Stimulated activated CD8-positive, alpha-beta memory T cell treated with anti-CD3 and anti-CD28 coated beads, Interleukin-12 subunit alpha, Interleukin-12 subunit beta, amount 100 ng/mL, for 24 hours (primary cell): ENCODE results near the gene NT5M.
A peak's percentile ranks its signal among the peaks of the same experiment; 100 is the strongest.
"Not testable (repeated sequence)": the region's sequence is repeated elsewhere in the genome, so short reads cannot be mapped to it uniquely, and the experiment has no call there.

ENCODE experiments used
- DNase-seq: peaks from one replicate; pipeline ENCODE4 v3.0.0-alpha.2; 2020; ENCODE audit errors: extremely low read depth

The NT5M gene

GRCh38 chr17:17375841-17376240 is 72.7 kb downstream of the NT5M start:
- no peak for DNase-seq

- no peak for DNase-seq
Observed at GRCh38 chr17:17376362-17376761, 73.2 kb downstream of the NT5M start.

DNA sequence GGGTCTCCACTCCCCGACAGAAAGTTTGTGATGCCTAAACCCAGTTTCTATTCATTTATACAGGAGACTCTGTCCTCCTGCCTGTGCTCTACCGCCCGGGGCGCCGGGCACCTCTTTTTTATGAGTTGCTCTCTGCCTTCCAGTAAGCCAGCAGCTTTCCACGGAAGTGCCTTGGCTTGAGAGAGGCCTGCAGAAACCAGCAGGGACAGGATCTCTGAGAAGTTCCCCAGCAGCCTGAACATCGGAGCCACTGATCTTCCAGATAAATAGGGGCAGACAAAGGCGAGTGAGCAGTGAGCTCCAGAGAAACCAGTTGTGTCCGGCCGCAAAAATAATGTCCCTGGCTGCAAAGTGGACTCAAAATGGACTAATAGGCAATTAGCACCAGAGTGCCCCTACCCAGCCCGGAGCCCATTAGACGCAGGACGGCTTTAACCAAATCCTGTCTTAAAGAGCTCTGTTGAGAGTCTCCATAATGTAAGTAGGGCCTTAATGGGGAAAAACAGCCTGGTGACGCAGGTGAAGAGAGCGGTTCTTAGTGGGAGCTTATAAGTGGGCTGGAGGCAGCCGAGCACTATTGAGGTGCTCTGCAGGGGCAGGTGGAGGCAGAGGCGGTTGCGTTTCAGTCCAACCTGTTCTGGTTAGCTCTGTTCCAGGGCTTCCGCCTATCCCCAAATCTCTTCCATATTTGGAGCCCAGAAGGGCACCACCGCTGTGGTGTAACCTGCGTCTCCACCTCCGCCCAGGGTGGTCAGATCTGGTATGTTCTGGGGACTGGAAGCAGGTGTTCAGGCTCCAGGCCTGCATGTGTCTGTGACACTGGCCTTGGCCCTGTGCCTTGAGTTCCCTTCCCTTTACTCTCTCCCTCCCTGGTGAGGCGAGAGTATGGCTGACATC is 74.1 kb downstream of the NT5M start:
- no peak for DNase-seq

GRCh38 chr17:17379197-17379991 is 76.2 kb downstream of the NT5M start:
- DNase-seq, result no peak

DNA sequence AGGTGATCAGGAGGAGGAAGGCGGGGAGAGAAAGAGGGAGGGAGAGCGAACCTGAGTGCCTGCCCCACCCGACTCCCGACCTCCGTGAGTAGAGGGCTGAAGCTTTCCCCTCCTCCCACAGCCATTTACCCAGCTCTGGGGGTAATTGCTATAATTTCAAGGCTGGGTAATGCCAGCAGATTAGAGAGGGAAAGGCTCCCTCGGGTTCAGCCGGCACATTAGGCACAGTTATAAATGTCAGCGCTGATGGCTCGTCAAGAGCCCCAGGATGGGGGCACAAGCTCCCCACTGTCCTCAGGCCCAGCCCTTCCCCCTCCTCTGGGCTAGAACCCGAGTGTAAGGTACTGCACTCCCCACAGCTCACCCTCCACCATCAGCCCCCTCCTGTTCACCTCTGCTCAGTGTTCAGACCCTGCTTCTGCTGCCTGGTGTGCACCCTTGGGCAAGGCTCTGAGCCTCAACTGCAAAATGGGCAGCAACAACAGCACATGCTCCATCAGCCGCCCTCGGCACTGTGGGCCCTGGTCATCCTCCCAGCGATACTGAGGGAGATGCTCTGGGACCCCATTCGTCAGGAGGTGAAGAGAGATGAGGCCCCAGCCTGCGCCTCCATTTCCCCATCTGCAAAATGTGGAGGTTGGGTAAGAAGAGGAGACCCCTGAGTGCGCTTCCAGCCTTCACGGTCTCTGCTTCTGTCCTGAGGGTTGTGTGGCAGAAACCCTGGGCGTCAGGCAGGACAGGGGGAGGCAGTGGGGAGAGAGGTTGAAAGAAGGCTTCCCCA is 77.2 kb downstream of the NT5M start:
- DNase-seq, result no peak

GRCh38 chr17:17381446-17382064 is 78.4 kb downstream of the NT5M start:
- no peak for DNase-seq

GRCh38 chr17:17382065-17382459 is 78.9 kb downstream of the NT5M start:
- DNase-seq, result no peak

DNA sequence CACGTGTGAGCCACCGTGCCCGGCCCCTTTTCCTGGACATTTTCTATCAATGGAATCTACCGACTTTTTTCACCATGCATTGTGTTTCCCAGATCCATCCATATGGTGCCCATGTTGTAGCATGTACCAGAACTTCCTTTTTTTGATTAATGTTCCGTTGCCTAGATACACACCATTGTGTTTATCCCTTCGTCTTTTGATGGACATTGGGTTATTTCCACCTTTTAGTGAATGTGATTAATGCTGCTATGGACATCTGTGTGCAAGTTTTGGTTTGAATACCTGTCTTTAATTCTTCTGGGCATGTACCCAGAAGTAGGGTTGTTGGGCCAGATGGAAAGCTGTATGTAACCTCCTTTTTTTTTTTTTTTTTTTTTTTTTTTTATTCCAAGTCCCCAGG is 79.8 kb downstream of the NT5M start:
- no peak for DNase-seq

- not testable (repeated sequence) for DNase-seq
Observed at GRCh38 chr17:17383431-17384290, 80.5 kb downstream of the NT5M start.

GRCh38 chr17:17384291-17384615 is 81.1 kb downstream of the NT5M start:
- no peak for DNase-seq

- DNase-seq, result no peak
Observed at GRCh38 chr17:17384961-17385360, 81.8 kb downstream of the NT5M start.

GRCh38 chr17:17385491-17385890 is 82.3 kb downstream of the NT5M start:
- no peak for DNase-seq

GRCh38 chr17:17386094-17386800 is 83.1 kb downstream of the NT5M start:
- no peak for DNase-seq

DNA sequence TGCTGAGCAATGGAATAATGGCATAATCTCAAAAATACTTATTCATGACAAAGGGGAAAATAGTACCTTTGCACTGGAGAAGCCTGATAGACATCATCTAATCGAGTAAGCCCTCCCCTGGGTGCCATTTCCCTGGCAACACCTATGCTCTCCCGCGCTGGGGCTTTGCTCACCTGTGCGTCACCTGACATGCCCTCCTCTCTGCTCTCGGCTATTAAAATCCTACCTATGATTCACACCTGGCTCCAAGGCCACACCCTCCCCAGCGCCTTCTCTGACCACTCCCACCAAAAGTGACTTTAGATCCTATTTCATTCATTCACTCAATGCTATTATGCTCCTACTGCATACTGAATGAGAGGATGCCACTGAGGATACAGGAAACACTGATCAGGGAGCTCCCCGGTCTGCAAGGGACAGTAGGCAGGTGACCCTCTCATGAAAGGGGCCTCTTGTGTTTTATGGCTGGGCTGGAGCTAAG is 83.9 kb downstream of the NT5M start:
- no peak for DNase-seq

GRCh38 chr17:17387498-17388362 is 84.6 kb downstream of the NT5M start:
- DNase-seq, result no peak

DNA sequence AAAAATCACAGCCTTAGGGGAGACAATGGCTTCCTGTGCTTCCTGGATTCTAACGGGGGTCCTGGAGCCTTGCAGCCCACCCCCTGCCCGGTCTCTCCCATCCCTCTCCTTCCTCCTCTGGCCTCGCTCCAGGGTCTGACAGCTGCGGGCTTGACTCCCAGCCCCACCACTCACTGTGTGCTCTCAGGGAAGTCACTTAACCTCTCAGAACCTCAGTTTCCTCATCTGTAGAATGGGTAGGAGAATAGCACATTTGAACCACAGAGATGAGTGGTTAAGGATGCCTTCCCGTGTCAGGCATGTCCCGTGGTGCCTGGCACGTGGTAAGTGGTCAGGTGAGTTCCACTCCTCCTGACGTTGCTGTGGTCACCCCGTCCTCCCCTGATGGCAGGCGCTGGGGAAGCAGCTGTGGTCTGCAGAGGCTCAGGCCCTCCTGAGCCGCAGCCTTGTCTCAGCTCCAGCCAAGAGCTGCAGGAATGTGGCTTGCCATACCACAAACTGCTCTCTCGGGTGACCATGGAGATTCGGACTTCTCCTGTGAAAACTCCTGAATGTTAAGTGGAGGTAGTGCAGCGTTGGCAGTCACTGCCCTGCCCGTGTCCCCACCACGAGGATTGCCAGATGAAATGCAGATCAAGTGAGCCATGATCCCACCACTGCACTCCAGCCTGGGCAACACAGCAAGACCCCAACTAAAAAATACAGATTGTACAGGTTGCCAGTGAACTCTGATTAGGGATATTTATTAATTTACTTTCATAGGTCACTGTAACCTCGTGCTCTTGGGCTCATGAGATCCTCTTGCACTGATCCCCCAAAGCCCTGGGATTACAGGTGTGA is 85.7 kb downstream of the NT5M start:
- no peak for DNase-seq

- peak; percentile 17 for DNase-seq
Observed at GRCh38 chr17:17391668-17392370, 88.6 kb downstream of the NT5M start.

GRCh38 chr17:17393976-17394375 is 90.8 kb downstream of the NT5M start:
- DNase-seq, result no peak
